ENCODE data around the gene GRB2. TPM values are rescaled to one million over a fixed set of nuclear protein-coding genes. Genes with fewer than 3 reads are reported as not detected.

Gene GRB2
- total and polyA plus RNA-seq, 2 experiments from 2014 or later = 65.0 to 96.6 TPM

DNA sequence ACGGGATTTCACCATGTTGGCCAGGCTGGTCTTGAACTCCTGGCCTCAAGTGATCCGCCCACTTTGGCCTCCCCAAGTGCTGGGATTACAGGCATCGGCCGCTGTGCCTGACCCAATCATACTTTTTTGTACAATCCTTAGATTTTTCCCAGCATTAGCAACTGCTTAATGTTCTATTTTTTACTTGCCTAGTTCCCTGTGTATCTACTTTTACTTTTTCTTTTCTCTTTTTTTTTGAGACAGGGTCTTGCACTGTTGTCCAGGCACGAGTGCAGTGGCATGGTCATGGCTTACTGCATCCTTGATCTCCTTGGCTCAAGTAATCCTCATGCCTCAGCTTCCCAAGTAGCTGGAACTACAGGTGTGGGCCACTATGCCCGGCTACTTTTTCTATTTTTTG, 9.5 kb downstream of the GRB2 start:
- Histone ChIP-seq H3K4me1 (ENCODE audit: insufficient read depth) (peaks cover 34% of the 10 kb centered on the region), H3K27ac (no peak overlapping the region), H3K4me3 (no peak overlapping the region), H3K36me3 (ENCODE audit: low read depth) (no peaks in the 10 kb centered on the region), H3K9ac (no peak overlapping the region), H3K9me2 (ENCODE audit: insufficient read depth) (no peaks in the 10 kb centered on the region), H4K20me1 (ENCODE audit: insufficient read depth) (no peaks in the 10 kb centered on the region), H3F3A (ENCODE audit: insufficient read depth) (peaks cover 44% of the 10 kb centered on the region), H3K4me2 (ENCODE audit: unreplicated experiment) (no peak overlapping the region), H3K9me3 (ENCODE audit: low read depth) (no peaks in the 10 kb centered on the region), H3K79me2 (ENCODE audit: insufficient read depth) (peaks cover 98% of the 10 kb centered on the region), H3K27me3 (replicated peaks; ENCODE audit: insufficient read depth) (no peaks in the 10 kb centered on the region), H2AFZ (no peak overlapping the region)
- whole genome bisulfite sequencing, 2 experiments (ENCODE audit: low coverage in 1 of 2, low lambda C conversion rate in 2 of 2, missing lambda C conversion rate in 2 of 2) = 94 to 99% methylated on average over 6 of the region's 6 CpGs
- in situ Hi-C loops (cut with MboI) = no loop called here
- TF ChIP-seq EZH2 (IDR thresholded peaks at IDR 0.05; ENCODE audit: insufficient read depth, poor library complexity, severe bottlenecking) = no peak
- no peak for TF ChIP-seq EZH2phosphoT487 (IDR thresholded peaks at IDR 0.05; ENCODE audit: insufficient read depth, low read depth)
- DNase-seq = no peak

DNA sequence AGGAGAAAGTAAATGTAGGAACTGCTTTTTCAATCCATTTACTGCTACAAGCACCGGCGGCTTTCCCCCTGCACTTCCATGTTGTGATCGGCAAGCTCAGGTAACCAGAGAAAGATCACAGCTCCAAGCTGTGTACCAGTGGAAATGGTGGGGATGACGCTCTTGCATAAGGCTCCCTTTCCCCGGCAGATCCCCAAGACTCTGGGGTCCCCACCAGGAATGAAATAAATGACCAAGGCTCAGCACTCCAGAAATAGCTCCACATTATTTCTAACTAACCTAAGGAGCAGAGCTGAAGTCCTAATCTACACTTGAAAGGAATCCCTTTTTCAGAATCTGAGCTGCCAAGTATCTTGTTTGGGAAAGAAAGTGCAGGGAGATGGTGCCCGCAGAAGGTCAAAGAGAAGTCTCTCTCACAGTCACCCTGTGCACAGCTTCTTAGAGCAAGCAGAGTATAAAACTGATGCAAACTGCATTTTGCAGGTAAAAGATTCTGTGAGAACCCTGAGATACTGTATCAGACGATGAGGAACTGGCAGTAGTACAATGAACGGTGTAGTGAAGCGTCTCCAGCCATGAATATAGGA, 11.1 kb downstream of the GRB2 start:
- H3K4me3 ChIP-seq = peak overlapping the region; percentile 96
- peaks cover 98% of the 10 kb centered on the region for H3K79me2 ChIP-seq (ENCODE audit: insufficient read depth)
- H3K4me1 ChIP-seq (ENCODE audit: insufficient read depth) = peaks cover 43% of the 10 kb centered on the region
- DNase-seq = peak; percentile 39
- H3K9ac ChIP-seq = peak overlapping the region; percentile 79
- in situ Hi-C loops (cut with MboI) = no loop called here
- H3K27me3 ChIP-seq (replicated peaks; ENCODE audit: insufficient read depth) = no peaks in the 10 kb centered on the region
- peaks cover 44% of the 10 kb centered on the region for H3F3A ChIP-seq (ENCODE audit: insufficient read depth)
- 14 to 17% methylated on average over 9 of the region's 9 CpGs for WGBS, 2 experiments (ENCODE audit: low coverage in 1 of 2, low lambda C conversion rate in 2 of 2, missing lambda C conversion rate in 2 of 2)
- H4K20me1 ChIP-seq (ENCODE audit: insufficient read depth) = no peaks in the 10 kb centered on the region
- peak overlapping the region; percentile 83 for H3K4me2 ChIP-seq (ENCODE audit: unreplicated experiment)
- H3K27ac ChIP-seq = peak overlapping the region; percentile 53
- no peaks in the 10 kb centered on the region for H3K9me2 ChIP-seq (ENCODE audit: insufficient read depth)
- peak overlapping the region; percentile 92 for H2AFZ ChIP-seq
- H3K9me3 ChIP-seq (ENCODE audit: low read depth) = no peaks in the 10 kb centered on the region
- TF ChIP-seq EZH2phosphoT487 (IDR thresholded peaks at IDR 0.05; ENCODE audit: insufficient read depth, low read depth) (no peak), EZH2 (IDR thresholded peaks at IDR 0.05; ENCODE audit: insufficient read depth, poor library complexity, severe bottlenecking) (no peak)
- H3K36me3 ChIP-seq (ENCODE audit: low read depth) = no peaks in the 10 kb centered on the region

DNA sequence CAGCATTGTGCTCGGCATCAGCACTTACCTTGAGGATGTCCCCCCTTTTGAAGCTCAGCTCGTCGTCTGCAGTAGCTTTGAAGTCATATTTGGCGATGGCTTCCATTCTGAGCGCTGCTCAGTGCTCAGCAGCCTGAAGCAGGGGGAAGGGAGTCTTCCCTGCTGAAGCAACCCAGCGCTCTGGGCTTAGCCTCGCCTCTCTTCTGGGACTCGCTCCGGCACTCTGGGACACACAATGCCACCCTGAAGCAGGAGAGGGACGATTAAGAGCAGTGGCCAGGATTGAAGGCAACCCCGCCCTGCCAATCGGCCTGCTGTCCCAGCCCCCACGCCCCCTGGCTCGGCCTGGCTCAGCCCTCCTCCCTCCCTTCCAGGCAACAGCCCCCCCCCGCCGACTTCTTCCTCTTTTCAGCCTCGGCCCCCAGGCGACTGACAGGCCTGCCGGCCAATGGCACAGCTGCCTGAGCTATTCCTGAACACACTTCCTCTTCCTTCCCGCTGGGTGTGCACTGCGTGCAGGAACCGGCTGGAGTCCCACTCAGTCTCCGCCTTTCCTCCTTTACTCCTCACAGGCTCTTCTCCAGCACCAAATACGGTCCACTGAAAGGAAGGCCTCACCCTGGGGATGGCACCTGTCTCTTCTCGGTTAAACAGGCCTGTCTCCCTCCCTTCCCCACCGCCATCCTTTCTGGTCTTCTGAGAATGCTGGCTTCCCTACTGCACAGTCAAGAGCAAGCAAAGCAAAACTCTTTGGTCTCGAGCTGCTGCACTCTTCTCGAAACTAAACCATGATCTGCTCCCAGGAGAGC, 11.8 kb downstream of the GRB2 start:
- TF ChIP-seq EZH2 (IDR thresholded peaks at IDR 0.05; ENCODE audit: insufficient read depth, poor library complexity, severe bottlenecking) (no peak), EZH2phosphoT487 (IDR thresholded peaks at IDR 0.05; ENCODE audit: insufficient read depth, low read depth) (no peak)
- H3K27ac ChIP-seq = peak overlapping the region; percentile 53
- H3K9ac ChIP-seq = peak overlapping the region; percentile 79
- peaks cover 98% of the 10 kb centered on the region for H3K79me2 ChIP-seq (ENCODE audit: insufficient read depth)
- H3K36me3 ChIP-seq (ENCODE audit: low read depth) = no peaks in the 10 kb centered on the region
- DNase-seq = peak; percentile 99
- in situ Hi-C loops (cut with MboI) = no loop called here
- H3K9me2 ChIP-seq (ENCODE audit: insufficient read depth) = no peaks in the 10 kb centered on the region
- H3K27me3 ChIP-seq (replicated peaks; ENCODE audit: insufficient read depth) = no peaks in the 10 kb centered on the region
- H4K20me1 ChIP-seq (ENCODE audit: insufficient read depth) = no peaks in the 10 kb centered on the region
- peaks cover 43% of the 10 kb centered on the region for H3K4me1 ChIP-seq (ENCODE audit: insufficient read depth)
- WGBS, 2 experiments (ENCODE audit: low coverage in 1 of 2, low lambda C conversion rate in 2 of 2, missing lambda C conversion rate in 2 of 2) = 1 to 2% methylated on average over 23 to 24 of the region's 28 CpGs
- H3K9me3 ChIP-seq (ENCODE audit: low read depth) = no peaks in the 10 kb centered on the region
- peaks cover 44% of the 10 kb centered on the region for H3F3A ChIP-seq (ENCODE audit: insufficient read depth)
- H3K4me3 ChIP-seq = peak overlapping the region; percentile 96
- peak overlapping the region; percentile 83 for H3K4me2 ChIP-seq (ENCODE audit: unreplicated experiment)
- H2AFZ ChIP-seq = peak overlapping the region; percentile 92

DNA sequence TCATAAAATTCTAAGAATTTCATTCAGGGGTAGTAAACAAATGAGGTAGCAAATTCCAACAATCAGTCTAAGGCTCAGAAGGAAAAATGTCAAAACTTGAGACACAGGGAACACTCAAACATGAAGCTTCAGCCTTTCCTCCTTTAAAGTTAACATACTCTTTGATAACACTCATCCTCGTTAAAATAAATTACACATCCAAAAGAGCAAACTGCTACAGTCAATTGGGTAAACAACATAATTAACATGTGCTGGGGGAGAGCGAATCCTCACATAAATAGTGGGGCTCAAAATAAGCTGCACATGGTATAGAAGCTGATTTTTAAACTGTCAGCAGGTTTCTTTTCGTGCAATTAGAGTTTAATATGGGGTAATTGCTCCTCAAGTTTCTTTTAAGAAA, 12.9 kb downstream of the GRB2 start:
- H3K4me3 ChIP-seq = peak overlapping the region; percentile 96
- H3F3A ChIP-seq (ENCODE audit: insufficient read depth) = peaks cover 44% of the 10 kb centered on the region
- in situ Hi-C loops (cut with MboI) = no loop called here
- no peaks in the 10 kb centered on the region for H3K9me3 ChIP-seq (ENCODE audit: low read depth)
- H3K36me3 ChIP-seq (ENCODE audit: low read depth) = 0 out of 2 replicates have a peak, but pooled peaks cover under 1% of the 10 kb centered on the region
- DNase-seq = no peak
- H3K4me2 ChIP-seq (ENCODE audit: unreplicated experiment) = peak overlapping the region; percentile 83
- no peaks in the 10 kb centered on the region for H3K9me2 ChIP-seq (ENCODE audit: insufficient read depth)
- no peak overlapping the region for H2AFZ ChIP-seq
- peaks cover 98% of the 10 kb centered on the region for H3K79me2 ChIP-seq (ENCODE audit: insufficient read depth)
- no peaks in the 10 kb centered on the region for H3K27me3 ChIP-seq (replicated peaks; ENCODE audit: insufficient read depth)
- WGBS, 2 experiments (ENCODE audit: low coverage in 1 of 2, low lambda C conversion rate in 2 of 2, missing lambda C conversion rate in 2 of 2) = 47 to 49% methylated on average over 3 of the region's 3 CpGs
- TF ChIP-seq EZH2phosphoT487 (IDR thresholded peaks at IDR 0.05; ENCODE audit: insufficient read depth, low read depth) (no peak), EZH2 (IDR thresholded peaks at IDR 0.05; ENCODE audit: insufficient read depth, poor library complexity, severe bottlenecking) (no peak)
- no peaks in the 10 kb centered on the region for H4K20me1 ChIP-seq (ENCODE audit: insufficient read depth)
- H3K27ac ChIP-seq = peak overlapping the region; percentile 53; the same call in 1 of the 2 replicates
- H3K9ac ChIP-seq = peak overlapping the region; percentile 79
- peaks cover 43% of the 10 kb centered on the region for H3K4me1 ChIP-seq (ENCODE audit: insufficient read depth)

Measured in GM23248 (cell line).